ENCODE data around the gene ANKMY1.
A peak's percentile ranks its signal among the peaks of the same experiment; 100 is the strongest.

The ANKMY1 gene

DNA sequence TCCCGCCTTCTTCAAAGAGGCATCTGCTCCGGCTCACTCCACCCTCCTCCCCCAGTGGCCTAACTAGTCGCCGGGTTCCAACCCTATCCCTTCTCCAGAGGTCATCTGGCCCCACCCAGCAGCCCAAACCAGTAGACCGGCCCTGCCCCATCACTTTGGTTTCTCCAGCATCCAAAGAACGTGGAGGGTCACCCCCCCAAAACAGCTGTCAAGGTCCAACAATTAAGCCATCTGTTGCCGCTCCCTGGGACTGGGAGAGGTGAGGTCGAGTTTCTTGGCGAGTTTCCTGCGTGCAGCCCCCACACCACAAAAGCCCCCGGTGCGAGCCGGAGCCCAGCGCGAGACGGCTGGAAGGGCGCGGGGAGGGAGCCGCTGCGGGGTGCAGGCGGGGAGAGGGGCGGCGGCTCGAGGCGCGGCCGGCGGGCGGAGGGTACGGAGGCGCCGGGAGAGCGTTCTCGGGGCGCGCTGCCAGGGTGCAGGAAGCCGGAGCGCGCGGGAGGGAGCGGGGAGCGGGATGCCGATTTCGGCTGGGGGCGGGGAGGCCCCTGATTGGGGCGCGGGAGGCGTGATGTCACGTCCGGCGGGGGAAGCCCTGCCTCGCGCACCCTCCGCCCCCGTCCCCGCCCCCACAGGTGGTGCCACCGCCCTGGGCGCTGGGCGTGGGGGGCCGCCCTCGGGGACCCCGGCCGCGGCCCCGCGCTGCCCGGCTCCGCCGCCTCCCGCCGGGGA, 122.9 kb downstream of the ANKMY1 start:
- DNase-seq (peak; percentile 89), ATAC-seq (peak; percentile 46)

DNA sequence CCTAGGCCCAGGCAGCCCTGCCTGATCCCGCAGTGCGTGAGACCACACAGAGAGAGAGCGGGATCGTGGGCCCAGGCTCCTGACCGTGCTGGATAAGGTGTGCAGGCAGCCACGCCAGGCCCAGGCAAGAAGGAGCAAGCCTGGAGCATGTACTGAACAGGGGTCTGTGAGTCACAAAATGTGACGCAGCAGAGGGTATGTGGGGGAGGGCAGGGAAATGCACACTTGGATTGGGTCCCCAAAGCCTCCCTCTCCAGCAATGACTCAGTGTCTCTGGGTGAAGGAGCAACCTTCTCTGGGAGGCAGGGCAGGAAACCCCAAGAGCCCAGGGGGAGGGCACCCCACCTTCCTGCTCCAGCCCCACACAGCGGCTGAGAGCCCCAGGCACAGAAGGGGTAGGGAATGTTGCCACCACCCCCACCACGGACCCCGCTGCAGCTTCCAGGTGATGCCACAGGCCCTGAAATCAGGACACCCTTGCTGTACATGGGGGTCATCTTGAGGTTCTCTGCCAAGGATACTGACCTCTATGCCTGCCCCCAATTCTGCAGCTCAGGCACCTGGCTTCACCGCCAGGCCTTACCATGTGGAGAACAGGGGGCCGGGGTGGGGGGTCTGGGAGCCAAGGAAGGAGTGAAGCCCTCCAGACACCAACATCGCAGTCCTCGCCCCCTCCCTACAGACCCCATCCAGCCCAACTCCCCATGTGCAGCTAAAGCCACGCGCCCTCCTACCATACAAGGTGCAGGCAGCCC, 123.6 kb downstream of the ANKMY1 start:
- DNase-seq = peak; percentile 47
- peak; percentile 45 for ATAC-seq

DNA sequence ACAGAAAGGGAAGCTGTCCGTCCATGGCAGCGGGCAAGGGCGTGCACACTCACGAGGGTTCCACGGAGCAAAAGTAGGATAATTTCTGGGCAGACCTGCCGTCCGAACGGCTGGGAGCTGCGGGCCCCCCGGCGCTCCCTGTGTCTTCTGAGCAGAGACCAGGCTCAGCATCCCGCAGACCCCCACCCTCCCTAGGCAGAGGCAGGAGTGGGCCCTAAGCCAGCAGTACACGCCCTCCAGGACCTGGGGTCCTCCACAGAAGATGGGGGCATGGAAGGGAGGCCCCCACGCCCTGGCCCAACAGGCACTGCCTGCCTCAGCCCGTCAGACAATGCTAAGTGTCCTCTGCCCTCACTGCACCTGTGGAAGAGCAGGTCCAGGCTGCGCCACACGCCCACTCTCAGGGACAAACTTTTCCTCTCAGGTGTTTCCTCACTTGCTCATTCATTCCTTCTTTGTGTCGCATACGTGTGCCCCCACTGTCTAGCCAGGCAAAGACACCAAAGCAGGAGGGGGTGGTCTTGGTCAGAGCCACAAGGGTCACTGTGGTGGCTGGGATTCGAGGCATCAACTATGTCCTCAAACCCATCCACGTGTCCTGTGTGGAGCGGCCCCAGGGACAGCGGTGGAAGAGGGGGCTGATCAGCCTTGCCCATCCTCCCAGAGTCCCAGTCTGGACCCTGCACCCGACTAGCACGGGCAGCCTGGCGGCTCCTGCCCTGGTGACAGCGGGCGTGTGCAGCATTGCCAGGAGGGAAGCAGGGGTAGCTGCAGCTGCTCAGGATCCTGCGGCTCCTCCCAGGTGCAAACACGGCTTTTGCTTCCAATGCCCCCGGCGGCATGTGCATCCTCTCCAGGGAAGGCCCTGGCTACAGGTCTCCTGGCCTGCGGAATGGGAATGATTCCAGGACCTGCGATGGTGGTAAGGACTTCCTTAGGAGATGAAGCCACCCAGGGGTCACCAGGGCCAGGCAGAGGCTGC, 124.7 kb downstream of the ANKMY1 start:
- ATAC-seq (no peak), DNase-seq (no peak)

DNA sequence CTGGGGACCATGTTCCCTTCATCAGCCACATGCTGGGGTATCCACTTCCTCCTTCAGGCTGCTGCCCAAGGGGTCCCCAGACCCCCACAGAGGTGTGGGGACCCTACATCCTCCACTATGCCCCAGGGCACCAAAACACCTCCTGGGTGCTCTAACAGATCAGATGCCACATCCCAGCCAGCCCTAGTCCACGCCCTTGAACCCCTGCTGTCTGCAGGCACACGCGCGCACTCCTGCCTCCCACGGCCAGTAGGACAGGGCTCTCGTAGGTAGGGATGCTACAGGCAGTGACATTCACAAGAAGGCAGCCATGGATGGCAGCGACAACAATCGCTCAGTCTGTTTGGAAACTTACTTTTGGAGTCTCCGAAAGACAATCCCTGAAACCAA, 125.4 kb downstream of the ANKMY1 start:
- ATAC-seq (no peak), DNase-seq (no peak)

DNA sequence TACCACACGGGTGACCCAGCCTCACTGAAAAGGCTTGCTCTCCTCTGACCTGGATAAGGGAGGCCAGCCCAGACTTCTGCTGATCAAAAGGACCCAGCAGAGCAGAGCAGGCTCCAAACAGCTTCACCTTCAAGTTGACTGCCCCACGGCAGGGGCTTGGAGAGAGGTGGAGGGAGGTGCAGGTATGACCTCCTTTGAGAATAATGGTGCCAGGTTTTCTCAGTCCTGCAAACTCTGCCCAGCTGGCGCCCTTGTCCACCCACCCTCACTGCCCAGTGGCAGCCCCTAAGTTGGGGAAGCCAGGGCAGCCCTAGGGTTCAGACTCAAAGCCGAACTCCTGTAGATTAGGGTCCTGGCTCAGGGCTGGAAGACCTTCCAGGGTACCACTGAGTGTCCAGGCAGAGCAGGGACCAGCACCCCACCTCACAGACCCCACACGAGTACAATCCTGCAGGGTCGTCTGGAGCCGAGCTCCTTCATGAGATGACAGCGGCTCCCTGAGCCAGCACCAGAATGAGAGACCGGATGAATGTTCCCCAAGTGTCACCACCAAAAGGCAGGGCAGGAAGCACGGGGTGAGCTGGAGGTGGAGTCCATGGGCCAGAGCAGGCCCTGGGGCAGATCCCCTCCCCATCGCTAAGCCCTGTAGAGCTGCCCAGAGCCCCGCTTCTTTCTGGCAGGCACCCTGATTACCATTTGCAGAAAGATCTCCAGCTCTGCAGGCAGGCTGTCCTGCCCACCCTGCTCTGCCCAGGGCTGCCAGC, 125.9 kb downstream of the ANKMY1 start:
- ATAC-seq (no peak), DNase-seq (no peak)

DNA sequence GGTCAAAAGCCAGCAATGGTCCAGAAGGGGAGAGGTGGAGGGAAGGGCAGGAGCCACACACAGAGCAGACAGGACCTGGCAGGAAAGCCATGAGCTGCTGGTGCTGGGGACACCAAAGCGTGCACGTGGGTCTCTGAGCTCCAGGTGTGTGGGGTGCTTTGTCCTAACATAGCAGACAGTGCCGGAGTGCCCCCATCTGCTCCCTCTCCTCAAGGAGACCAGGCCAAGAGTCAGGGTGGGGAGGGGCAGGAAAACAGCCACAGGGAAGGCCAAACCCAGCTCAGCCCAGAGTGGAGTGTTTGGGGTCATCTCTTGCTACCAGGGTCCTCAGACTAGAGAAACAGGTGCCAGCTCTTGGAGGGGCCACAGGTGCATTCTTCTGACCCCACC, 126.5 kb downstream of the ANKMY1 start:
- ATAC-seq = no peak
- no peak for DNase-seq

DNA sequence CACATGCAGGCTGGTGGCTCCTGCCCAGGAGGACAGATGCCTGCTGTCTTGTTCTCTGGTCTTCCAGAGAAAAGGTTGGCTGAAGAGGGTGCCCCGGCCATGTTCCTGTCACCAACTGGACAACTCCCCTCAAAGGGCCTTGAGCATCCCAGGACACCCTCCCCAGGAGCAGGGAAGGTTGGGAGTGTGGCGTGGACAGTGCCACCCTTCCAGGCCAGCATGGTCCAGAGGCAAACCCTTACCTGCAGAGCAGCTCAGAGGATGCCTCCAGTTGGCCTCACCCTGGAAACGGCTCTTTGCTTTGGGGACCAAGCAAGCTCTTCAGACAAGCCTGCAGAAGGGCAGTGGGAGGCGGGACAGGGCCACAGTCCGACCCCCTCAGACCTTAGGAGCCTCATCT, 127.2 kb downstream of the ANKMY1 start:
- no peak for ATAC-seq
- DNase-seq = no peak

DNA sequence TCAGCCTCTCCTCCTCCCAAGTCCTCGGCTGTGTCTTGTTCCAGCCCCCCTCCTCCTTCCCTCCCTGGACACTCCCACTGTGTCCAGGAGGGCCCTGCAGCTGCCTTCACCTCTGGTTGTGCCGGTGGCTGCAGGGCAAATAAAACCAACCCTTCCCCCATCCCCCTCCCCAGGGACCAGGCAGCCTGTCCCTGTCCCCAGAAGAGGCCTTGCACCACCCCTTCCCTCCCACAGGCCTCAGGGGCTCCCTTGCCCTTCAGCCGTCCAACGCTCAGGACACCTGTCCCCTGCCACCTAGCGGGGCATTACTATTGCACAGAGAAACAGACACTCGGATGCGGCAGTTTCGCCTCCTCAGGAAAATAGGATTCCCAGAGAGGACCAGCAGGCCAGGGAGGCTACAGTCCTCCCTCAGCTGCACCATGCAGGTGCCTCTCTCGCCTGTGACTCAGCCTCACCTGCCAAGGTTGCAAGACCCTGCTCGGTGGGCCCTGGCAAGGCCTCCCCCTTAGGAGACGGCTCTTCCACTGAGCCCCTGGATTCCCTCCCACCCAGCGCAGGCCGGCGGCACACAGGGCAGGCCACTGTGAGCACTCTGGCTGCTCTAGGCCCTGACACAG, 127.8 kb downstream of the ANKMY1 start:
- DNase-seq (no peak), ATAC-seq (no peak)
